DOHH2 (cell line): ENCODE data around the gene CARM1.

Experiments used
- H3F3A ChIP-seq: fragments of 200-600 bp; sonication (generic), shearing (Covaris generic); 2 replicates; pipeline ENCODE4 v1.6.0; 2016; ENCODE audit warnings: antibody characterized with exemption, mild to moderate bottlenecking; ENCODE audit not compliant: control insufficient read depth, insufficient read depth
- H3K27ac ChIP-seq: fragments of 200-600 bp; sonication (generic); 2 replicates; pipeline ENCODE4 v1.5.1; 2014; ENCODE audit warnings: low read depth, mild to moderate bottlenecking, low read length, moderate library complexity
- H3K27me3 ChIP-seq: fragments of 200-600 bp; sonication (generic); 2 replicates; pipeline ENCODE4 v1.6.1; 2014; ENCODE audit warnings: mild to moderate bottlenecking, low read length, mixed read lengths; ENCODE audit not compliant: control insufficient read depth
- H3K36me3 ChIP-seq: fragments of 200-600 bp; sonication (generic); 2 replicates; pipeline ENCODE4 v1.6.1; 2014; ENCODE audit warnings: mild to moderate bottlenecking, low read length, moderate library complexity, mixed read lengths; ENCODE audit not compliant: control insufficient read depth
- H3K4me1 ChIP-seq: fragments of 200-600 bp; sonication (generic); 2 replicates; pipeline ENCODE4 v1.6.1; 2014; ENCODE audit warnings: mild to moderate bottlenecking, low read length, mixed read lengths; ENCODE audit not compliant: control insufficient read depth
- H3K4me2 ChIP-seq: fragments of 200-600 bp; sonication (generic); 2 replicates; pipeline ENCODE4 v1.6.0; 2014; ENCODE audit warnings: mild to moderate bottlenecking, low read length, moderate library complexity
- H3K4me3 ChIP-seq: fragments of 200-600 bp; sonication (generic); 2 replicates; pipeline ENCODE4 v1.5.1; 2014; ENCODE audit warnings: mild to moderate bottlenecking, low read length, mixed read lengths
- H3K79me2 ChIP-seq: fragments of 200-600 bp; sonication (generic); 2 replicates; pipeline ENCODE4 v1.6.1; 2014; ENCODE audit warnings: mild to moderate bottlenecking, low read length, mixed read lengths; ENCODE audit not compliant: control insufficient read depth
- H3K9me2 ChIP-seq: fragments of 200-600 bp; sonication (generic); replicated peaks from 2 replicates; pipeline ENCODE4 v1.6.1; 2014; ENCODE audit warnings: mild to moderate bottlenecking, low read length, mixed read lengths; ENCODE audit not compliant: control insufficient read depth
- H3K9me3 ChIP-seq: fragments of 200-600 bp; sonication (generic); 2 replicates; pipeline ENCODE4 v1.6.1; 2014; ENCODE audit warnings: antibody characterized with exemption, low read length, mixed read lengths; ENCODE audit not compliant: control insufficient read depth, insufficient read depth
- H4K20me1 ChIP-seq: fragments of 200-600 bp; sonication (generic); 2 replicates; pipeline ENCODE4 v1.6.0; 2014; ENCODE audit warnings: low read depth, mild to moderate bottlenecking, antibody characterized with exemption, low read length, moderate library complexity; ENCODE audit not compliant: control insufficient read depth, insufficient read depth
- CTCF ChIP-seq: fragments of 200-600 bp; sonication (generic); IDR thresholded peaks from one replicate; pipeline ENCODE4 v1.5.1; 2014; ENCODE audit warnings: antibody characterized with exemption, mild to moderate bottlenecking, low read depth, low read length; ENCODE audit not compliant: poor library complexity, severe bottlenecking
- EZH2phosphoT487 ChIP-seq: fragments of 200-600 bp; sonication (generic); IDR thresholded peaks from 2 replicates; pipeline ENCODE4 v1.6.1; 2017; ENCODE audit warnings: borderline replicate concordance, mild to moderate bottlenecking, antibody characterized with exemption, low read length, moderate library complexity, mixed read lengths

CARM1 gene

GRCh38 chr19:10895920-10896319 lies 24.6 kb downstream of the CARM1 start:
- Histone ChIP-seq H3K9me2 (no peaks in the 10 kb centered on the region), H3K36me3 (no peaks in the 10 kb centered on the region; the same call in 1 of the 2 replicates), H3K9me3 (no peaks in the 10 kb centered on the region), H3K27me3 (no peaks in the 10 kb centered on the region), H3F3A (no peaks in the 10 kb centered on the region), H3K4me1 (peaks cover 19% of the 10 kb centered on the region), H3K4me3 (no peak overlapping the region), H3K4me2 (no peak overlapping the region), H3K27ac (no peak overlapping the region), H4K20me1 (peaks cover 16% of the 10 kb centered on the region; the same call in 1 of the 2 replicates), H3K79me2 (peaks cover 87% of the 10 kb centered on the region)
- TF ChIP-seq EZH2phosphoT487 (no peak), CTCF (no peak)

GRCh38 chr19:10896851-10897526 lies 25.6 kb downstream of the CARM1 start:
- H3K4me1 ChIP-seq: peaks cover 19% of the 10 kb centered on the region
- no peaks in the 10 kb centered on the region for H3F3A ChIP-seq
- no peaks in the 10 kb centered on the region for H3K9me2 ChIP-seq
- H3K27me3 ChIP-seq: no peaks in the 10 kb centered on the region
- peaks cover 87% of the 10 kb centered on the region for H3K79me2 ChIP-seq
- no peak overlapping the region for H3K27ac ChIP-seq
- H4K20me1 ChIP-seq: peaks cover 16% of the 10 kb centered on the region; the same call in 1 of the 2 replicates
- TF ChIP-seq EZH2phosphoT487 (no peak), CTCF (no peak)
- H3K4me2 ChIP-seq: 0 out of 2 replicates have a peak overlapping the region, but pooled peaks have one; percentile 15
- no peaks in the 10 kb centered on the region; the same call in 1 of the 2 replicates for H3K36me3 ChIP-seq
- no peaks in the 10 kb centered on the region for H3K9me3 ChIP-seq
- H3K4me3 ChIP-seq: no peak overlapping the region

GRCh38 chr19:10898633-10899032 lies 27.3 kb downstream of the CARM1 start:
- H3K9me3 ChIP-seq: no peaks in the 10 kb centered on the region
- no peaks in the 10 kb centered on the region for H3K27me3 ChIP-seq
- H3F3A ChIP-seq: no peaks in the 10 kb centered on the region
- no peaks in the 10 kb centered on the region for H3K9me2 ChIP-seq
- no peaks in the 10 kb centered on the region; the same call in none of the 2 replicates for H3K36me3 ChIP-seq
- H4K20me1 ChIP-seq: peaks cover 16% of the 10 kb centered on the region; the same call in 1 of the 2 replicates
- H3K4me2 ChIP-seq: no peak overlapping the region
- TF ChIP-seq EZH2phosphoT487: no peak
- no peak for TF ChIP-seq CTCF
- no peak overlapping the region for H3K4me3 ChIP-seq
- H3K4me1 ChIP-seq: peaks cover 19% of the 10 kb centered on the region
- peaks cover 92% of the 10 kb centered on the region for H3K79me2 ChIP-seq
- no peak overlapping the region for H3K27ac ChIP-seq
